HG02943 (cell line): ENCODE data around the gene GRAMD1C.
"Not testable (repeated sequence)": the region's sequence is repeated elsewhere in the genome, so short reads cannot be mapped to it uniquely, and the experiment has no call there.

ENCODE experiments used
- ATAC-seq: cut with Tn5 transposase; IDR thresholded peaks from one replicate; pipeline ENCODE4 v1.9.1; 2021; ENCODE audit warnings: mild to moderate bottlenecking, low read depth, moderate library complexity; ENCODE audit not compliant: unreplicated experiment

GRAMD1C gene

GRCh38 chr3:113838631-113839209, at the start of gene GRAMD1C:
GRAMD1C (plus strand) TSS chr3:113838788; CDS start chr3:113838910, 122 bp downstream.
- peak; percentile 93 for ATAC-seq

DNA sequence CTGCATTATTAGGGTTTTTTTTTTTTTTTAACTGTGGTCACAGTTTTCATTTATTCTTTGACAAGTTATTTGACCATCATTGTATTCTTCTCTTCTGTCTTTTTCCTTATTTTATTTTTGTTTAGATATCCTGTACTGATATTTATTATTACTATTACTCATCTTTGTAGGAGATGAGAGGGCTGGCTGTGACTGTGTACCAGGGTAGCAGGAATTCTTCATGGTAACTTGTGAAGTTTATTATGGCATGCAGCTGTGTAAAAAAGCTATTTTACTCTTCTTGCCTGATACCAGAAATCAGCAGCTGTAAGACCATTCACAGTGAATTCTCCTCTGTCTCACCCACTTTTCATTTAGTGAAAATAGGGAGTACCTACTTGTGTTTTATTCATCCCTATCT, 47.2 kb upstream of the GRAMD1C start:
- no peak for ATAC-seq

- no peak for ATAC-seq
Measured at GRCh38 chr3:113794526-113794925, 44.1 kb upstream of the GRAMD1C start.

DNA sequence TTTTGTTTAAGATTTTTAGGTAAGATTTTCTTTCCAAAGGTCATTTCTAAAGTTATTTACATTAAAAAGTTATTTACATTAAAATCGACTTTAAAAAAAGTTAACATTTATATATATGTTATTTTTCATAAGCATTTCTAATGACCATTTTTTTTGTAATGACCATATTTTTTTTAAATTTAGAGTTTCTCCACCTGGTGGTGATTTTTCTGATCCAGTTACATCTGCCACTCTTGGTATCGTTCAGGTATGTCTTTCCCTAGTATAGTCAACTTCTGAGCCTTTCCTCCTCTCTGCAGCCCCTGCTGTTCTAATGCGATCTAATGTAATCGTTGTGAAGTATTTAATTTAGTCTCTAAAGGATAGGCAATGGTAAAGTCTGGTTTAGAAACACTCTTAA, 42.9 kb upstream of the GRAMD1C start:
- no peak for ATAC-seq

GRCh38 chr3:113802795-113803455, 35.7 kb upstream of the GRAMD1C start:
- ATAC-seq = no peak

GRCh38 chr3:113804661-113805060, 33.9 kb upstream of the GRAMD1C start:
- ATAC-seq = no peak

DNA sequence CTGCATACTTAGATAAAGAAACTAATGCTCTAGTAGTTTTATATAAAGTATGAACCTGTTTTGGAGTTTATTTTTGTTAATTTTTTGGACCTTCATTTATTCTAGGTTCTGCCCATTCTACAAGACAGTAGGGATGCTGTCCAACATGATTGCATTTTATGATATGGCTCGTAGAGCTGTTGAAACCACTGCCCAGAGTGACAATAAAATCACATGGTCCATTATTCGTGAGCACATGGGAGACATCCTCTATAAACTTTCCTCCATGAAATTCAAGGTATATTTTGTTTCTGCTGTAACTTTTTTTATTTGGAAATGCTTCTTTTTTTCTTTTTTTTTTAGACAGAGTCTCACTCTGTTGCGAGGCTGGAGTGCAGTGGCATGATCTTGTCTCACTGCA, 33.3 kb upstream of the GRAMD1C start:
- no peak for ATAC-seq

DNA sequence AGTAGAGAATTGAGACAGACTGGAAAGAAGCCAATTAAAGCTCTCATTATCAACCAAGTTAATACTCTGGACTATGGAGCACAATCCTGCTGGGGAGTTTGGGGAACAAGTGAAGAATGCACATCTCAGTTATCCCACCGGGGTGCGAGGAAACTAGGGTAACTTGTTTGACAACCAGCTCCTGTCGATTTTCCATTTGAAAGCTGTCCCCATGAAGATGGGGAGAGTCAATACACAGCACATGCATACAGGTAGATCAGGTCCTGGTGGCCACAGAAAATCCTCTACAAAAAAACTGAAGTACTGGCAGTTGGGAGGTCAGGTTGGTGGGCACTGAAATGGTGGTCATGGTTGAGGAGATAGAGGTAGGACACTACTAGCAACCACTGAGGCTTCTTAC, 25.7 kb upstream of the GRAMD1C start:
- ATAC-seq = no peak

DNA sequence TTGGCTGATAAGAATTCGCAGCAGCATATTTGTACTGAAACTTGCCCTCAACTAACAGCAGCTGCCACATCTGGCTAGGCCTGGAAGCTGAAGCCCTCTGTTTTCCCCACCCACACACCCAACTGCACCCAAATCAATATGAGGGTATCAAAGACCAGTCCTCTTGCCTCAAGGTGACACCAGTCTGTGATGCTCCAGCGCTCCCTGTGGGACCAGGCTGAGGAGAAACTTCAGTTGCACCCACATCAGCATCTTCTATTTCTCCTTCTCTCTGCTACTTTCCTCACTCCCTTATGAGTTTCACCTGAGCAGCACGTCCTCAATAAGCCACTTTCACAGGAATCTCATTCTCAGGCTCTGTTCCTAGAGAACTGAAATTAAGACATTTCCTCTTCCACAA, 18.7 kb upstream of the GRAMD1C start:
- ATAC-seq = no peak

DNA sequence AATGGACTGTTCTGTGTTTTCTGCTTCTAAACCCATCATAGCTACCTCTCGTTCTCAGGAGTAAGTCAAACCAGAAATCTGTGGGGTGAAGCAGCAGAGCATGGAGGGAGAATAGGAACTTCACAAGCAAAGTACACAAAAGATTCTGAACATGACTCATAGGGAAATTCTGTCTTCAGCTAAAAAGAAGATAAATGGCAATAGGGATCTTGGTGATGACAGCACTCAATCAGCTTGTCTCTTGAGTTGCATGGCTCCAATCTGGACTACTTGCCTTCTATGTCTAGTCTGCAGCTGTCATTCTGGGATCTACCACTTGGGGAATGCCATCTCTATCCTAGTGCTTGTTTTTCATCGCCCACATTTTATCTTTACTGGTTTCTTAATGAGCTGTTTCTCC, 13.5 kb upstream of the GRAMD1C start:
- peak; percentile 49 for ATAC-seq

- ATAC-seq = peak; percentile 45
Measured at GRCh38 chr3:113828600-113828999, 10.0 kb upstream of the GRAMD1C start.

DNA sequence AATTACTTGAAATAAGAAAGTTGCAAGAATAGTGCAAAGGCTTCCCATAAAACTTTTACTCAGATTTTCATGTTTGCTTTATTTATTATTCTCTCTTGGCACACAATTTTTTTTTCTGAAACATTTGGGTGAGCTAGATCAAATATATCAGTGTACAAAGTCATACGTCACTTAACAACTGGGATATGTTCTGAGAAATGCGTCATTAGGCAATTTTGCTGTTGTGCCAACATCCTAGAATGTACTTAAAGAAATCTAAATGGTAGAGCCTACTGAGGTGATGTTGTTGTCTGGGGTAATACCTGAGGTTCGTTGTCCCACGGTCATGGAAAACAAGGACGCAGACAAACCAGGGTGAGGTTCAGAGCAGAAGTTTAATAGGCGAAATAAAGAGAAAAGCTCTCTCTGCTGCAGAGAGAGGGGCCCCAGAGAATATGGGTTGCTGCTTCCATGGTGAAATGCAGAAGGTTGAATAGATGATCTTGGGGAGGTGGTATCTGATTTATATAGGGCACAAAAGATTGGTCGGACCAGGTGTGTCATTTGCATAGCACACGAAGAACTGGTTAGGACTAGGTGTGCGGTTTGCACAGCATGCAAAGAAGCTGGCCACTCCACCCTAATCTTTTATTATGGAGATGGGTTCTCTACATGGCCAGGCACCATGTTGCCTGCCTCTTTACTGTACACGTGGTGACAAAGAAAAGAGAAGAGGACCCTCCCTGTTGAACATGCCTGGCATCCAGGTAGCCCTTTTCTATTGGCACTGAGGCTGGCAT, 8.8 kb upstream of the GRAMD1C start:
- no peak for ATAC-seq

DNA sequence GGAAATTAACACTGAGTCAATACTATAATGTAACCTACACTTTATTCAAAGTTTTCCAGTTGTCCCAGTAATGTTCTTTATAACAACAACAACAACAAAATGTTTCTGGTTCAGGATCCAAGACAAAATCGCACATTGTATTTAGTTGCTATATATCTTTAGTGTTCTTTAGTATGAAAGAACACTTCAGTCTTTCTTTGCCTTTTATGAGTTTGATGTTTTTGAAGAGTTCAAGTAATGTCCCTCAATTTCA, 7.6 kb upstream of the GRAMD1C start:
- no peak for ATAC-seq

- ATAC-seq = peak; percentile 46
Measured at GRCh38 chr3:113832477-113833164, 6.0 kb upstream of the GRAMD1C start.

DNA sequence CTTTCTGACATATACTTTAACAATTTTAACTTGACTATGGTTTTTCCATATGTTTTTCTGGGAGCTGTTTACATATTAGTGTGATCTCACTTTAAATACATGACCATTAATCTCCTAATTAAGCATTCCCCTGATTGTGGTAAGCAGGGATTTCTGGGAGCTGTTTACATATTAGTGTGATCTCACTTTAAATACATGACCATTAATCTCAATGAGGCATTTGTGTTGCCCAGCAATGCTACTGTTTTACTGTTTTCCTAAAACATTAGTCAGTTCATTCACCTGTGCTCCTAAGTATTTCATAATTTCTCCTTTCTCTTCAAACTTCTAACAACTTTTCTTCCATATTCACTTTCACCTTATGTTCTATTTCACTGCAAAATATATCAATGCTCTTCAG, 3.6 kb upstream of the GRAMD1C start:
- no peak for ATAC-seq

DNA sequence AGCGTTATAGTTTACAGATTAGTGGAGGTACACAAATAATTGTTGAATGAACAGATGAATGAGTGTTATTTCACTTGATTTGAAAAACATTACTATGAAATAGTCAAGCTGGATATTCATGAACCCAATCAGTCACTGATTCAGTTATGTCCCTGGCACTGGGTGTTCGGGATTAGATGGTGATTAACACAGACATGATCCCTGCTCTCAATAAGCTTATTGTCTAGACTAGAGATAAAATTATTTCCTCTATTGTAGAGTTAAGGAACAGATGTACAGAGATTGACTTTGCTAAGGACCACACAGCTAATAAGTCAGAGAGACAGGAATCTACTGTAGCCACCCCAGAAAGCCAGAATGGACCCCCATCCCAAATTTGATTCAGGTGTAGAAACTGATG, 963 bp downstream of the GRAMD1C start:
- ATAC-seq = no peak

- ATAC-seq = no peak
Measured at GRCh38 chr3:113844622-113845222, 6.1 kb downstream of the GRAMD1C start.

- ATAC-seq = no peak
Measured at GRCh38 chr3:113847247-113847646, 8.7 kb downstream of the GRAMD1C start.

DNA sequence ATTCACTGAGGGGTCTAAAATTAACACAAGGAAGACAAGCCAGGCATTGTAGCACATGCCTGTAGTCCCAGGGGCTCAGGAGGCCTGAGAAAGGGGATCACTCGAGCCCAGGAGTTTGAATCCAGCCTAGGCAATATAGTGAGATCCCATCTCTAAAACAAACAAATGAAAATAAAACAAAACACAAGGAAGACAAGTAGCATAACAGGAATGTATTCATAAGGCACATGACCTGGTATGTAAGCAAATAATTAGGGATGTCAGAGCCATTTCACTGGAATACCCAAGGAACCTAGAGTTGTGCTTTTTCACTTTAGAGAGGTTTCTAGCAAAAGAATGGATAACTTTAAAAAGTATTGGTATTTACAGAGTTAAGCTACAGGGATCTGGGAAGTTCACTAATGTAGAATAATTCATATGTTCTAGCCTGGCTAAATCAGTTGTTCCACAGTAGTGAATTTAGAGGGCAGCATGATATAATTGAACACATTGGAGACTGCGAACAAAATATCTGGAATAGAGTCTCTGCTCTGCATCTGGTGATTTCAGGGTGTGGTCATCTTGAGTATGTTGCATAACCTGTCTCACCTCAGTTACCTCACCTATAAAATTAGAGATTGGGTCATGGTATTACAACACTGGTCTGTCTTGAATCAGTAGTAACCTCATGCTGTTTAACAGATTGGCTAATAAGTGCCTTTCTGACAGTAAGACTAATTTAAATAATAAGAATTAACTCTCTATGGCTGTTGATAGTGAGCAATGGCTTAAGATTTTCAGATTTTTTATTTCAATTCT, 9.3 kb downstream of the GRAMD1C start:
- ATAC-seq = no peak

DNA sequence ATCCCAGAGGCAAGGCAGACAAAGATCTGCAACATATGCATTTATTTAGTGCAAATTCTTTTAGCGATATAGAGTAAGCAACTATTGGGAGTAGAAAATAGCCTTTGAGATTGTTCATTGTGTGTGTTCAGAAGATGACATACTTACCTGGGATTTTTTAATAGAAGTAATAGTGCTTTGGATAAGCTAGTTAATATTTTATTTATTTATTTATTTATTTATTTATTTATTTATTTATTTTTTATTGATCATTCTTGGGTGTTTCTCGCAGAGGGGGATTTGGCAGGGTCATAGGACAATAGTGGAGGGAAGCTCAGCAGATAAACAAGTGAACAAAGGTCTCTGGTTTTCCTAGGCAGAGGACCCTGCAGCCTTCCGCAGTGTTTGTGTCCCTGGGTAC, 10.5 kb downstream of the GRAMD1C start:
- not testable (repeated sequence) for ATAC-seq
